Activated CD4-positive, alpha-beta T cell treated with anti-CD3 and anti-CD28 coated beads, Interleukin-2, amount 50 U/mL, for 1 hour (primary cell): ENCODE results near the gene CDC123.
A peak's percentile ranks its signal among the peaks of the same experiment; 100 is the strongest.
"Not testable (repeated sequence)": the region's sequence is repeated elsewhere in the genome, so short reads cannot be mapped to it uniquely, and the experiment has no call there.

Experiments
- DNase-seq: peaks from one replicate; pipeline ENCODE4 v3.0.0-alpha.2; 2020

The CDC123 gene

DNA sequence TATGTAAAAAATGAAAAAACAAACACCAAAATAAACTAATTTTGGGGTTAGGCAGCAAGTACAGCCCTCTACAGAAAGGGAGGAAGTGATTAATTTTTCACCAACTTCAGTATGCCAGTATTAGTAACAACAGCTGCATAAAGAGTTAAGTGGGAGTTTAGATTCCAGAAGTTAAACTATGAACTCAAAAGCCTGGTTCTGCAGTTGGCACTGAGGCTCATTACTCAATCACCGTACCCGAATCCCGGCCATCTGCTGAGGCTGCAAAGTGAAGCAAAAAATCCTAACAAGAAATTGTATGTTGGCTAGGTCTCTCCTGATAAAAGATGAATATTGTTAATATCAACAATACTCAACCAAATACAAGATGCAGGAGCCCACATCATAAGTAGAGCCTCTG lies 4.3 kb upstream of the CDC123 start:
- no peak for DNase-seq

GRCh38 chr10:12193193-12193592 lies 2.8 kb upstream of the CDC123 start:
- DNase-seq, result no peak

GRCh38 chr10:12194752-12195271 lies 1.2 kb upstream of the CDC123 start:
- DNase-seq, result peak; percentile 27

DNA sequence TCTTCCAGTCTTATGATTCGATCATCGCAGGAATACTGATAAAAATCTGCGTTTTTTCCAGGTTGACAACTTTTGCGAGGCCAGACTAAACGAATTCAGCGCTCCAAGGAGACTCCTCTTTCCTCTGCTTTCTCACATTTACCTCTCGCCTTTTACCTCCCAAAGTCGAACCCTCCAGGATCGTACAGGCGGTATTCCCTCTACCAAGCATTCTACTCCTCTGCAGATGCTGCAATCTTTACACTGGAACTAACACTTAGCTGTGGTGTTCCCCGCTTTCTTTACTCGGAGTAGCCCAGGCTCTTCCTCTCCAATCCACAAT lies 746 bp upstream of the CDC123 start:
- DNase-seq, result no peak

- no peak for DNase-seq
Observed at GRCh38 chr10:12196531-12197211, 683 bp downstream of the CDC123 start.

GRCh38 chr10:12198156-12198555 lies 2.2 kb downstream of the CDC123 start:
- no peak for DNase-seq

- no peak for DNase-seq
Observed at GRCh38 chr10:12200850-12201249, 4.9 kb downstream of the CDC123 start.

DNA sequence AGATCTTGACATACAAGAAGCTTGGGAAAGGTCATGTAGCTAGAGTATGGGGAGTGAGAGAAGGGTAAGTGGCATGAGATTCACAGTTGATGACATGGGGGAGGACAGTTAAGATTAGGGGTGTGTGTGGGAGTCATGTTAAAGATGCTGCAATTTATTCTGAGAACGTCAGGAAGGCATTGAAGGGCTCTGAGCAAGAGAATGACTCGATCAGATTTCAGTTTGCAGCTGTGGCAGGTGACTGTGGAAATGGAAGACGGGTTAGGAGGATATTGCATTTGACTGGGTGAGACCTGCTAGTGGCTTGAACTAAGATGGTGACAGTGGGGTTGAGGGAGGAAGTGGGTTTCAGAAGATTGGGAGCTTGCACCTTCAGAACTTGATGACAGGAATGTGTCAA lies 5.6 kb downstream of the CDC123 start:
- DNase-seq, result no peak

DNA sequence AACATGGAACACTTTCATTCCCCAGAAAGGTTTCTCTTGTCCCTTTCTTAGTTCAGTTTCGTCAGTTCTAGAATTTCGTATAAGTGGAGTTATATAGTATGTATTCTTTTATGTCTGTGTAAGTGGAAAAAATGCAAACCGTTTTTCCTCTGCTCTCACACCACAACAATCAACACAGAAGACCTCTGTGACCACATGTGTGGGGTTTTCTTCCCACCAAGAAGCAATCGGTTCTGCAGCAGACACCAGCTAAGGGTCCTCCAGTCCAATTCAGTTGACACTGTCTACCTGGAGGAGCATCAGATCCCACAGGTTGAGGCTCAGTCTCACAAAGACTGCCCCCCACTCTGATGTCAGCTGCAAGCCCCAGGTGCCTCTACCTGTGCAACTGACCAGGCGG lies 6.2 kb downstream of the CDC123 start:
- no peak for DNase-seq

- DNase-seq, result no peak
Observed at GRCh38 chr10:12205082-12205481, 9.1 kb downstream of the CDC123 start.

DNA sequence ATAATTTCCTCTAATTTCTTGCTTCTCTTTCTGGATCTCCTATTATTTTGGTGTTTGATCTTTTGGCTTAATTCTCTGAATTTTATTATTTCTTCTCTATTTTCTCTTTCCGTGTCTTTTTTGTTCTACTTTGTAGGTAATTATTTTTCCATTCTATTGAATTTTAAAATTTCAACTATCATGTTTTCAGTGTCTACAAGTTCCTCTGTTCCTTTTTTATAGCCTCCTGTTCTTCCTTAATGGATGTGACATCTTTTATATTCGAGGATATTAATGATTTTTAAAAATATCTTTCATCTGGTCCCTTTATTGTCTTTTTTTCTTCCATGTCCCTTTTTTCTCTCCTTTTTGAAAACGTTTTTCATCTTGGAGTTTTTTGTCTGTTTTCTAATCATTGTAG lies 11.1 kb downstream of the CDC123 start:
- no peak for DNase-seq

- DNase-seq, result no peak
Observed at GRCh38 chr10:12208460-12208859, 12.5 kb downstream of the CDC123 start.

GRCh38 chr10:12212454-12212853 lies 16.5 kb downstream of the CDC123 start:
- no peak for DNase-seq

- no peak for DNase-seq
Observed at GRCh38 chr10:12213621-12214020, 17.6 kb downstream of the CDC123 start.

- DNase-seq, result no peak
Observed at GRCh38 chr10:12214093-12214492, 18.1 kb downstream of the CDC123 start.

GRCh38 chr10:12214763-12215218 lies 18.8 kb downstream of the CDC123 start:
- peak; percentile 31 for DNase-seq

GRCh38 chr10:12218991-12219390 lies 23.0 kb downstream of the CDC123 start:
- DNase-seq, result no peak

DNA sequence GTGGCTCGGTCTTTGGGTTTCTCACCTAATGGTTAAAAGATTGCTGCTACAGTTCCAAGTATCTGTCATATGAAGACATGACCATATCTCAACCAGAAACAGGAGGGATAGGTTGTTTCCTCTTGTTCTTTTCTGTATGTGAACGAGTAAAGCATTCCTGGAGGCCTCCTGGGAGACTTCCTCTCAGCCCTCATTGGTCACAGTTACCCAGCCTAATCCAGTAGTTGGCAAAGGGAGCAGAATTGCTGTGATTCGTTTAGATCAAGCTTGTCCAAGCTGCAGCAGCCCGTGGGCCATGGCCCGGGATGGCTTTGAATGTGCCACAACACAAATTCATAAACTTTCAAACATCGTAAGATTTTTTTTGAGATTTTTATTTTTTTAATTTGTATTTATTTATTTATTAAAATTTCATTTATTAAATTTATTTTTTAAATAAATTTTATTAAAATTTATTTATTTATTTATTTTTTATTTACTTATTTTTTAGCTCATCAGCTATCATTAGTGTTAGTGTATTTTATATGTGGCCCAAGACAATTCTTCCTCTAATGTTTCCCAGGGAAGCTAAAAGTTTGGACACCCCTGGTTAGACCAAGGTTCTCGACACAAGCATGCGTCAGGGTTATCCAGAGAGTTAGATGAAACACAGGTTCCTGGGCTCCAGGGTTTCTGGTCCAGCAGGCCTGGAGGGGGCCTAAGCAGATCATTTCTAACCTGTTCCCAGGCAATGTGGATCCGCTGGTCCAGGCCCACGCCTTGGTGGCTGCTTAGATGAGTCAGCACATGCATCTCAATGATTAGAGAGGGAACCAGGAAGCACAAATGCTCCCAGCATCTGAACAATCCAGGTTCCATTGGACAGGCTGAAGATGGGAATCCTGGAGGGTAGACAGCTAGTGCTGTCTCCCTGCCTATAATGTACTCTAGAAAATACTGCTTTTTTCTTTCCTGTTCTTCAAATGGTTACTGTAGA lies 25.6 kb downstream of the CDC123 start:
- DNase-seq, result no peak

DNA sequence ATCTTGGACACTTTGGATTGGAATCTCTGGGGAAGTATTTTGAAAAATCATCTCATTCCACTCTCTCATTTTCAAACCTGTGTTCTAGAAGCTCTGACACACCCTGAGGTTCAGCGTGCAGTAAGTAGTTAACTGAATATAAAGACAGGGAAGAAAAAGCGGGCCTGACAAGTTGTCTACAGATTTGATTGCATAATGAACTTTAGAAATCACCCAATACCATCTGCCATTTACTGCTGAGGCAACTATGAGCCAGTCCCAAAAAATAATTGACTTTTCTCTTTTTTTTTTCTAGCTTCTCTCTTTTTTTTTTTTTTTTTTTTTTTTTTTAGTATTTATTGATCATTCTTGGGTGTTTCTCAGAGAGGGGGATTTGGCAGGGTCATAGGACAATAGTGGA lies 29.5 kb downstream of the CDC123 start:
- no peak for DNase-seq

GRCh38 chr10:12226438-12226837 lies 30.4 kb downstream of the CDC123 start:
- DNase-seq, result not testable (repeated sequence)

DNA sequence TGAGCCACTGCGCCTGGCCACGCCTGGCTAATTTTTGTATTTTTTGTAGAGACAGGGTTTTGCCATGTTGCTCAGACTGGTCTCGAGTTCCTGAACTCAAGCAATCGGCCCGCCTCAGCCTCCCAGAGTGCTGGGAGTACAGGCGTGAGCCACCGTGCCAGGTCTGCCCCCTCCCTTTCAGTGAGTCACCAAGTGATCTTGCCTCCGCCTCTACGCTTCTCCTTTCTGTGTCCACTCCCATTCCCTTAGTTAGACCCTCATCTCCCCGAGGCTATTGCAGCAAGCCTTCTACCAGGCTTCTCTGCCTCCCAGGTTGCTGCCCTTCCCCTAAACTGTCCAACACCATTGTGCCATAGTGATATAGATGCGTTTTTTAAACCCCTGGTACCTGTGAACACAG lies 32.9 kb downstream of the CDC123 start:
- no peak for DNase-seq

DNA sequence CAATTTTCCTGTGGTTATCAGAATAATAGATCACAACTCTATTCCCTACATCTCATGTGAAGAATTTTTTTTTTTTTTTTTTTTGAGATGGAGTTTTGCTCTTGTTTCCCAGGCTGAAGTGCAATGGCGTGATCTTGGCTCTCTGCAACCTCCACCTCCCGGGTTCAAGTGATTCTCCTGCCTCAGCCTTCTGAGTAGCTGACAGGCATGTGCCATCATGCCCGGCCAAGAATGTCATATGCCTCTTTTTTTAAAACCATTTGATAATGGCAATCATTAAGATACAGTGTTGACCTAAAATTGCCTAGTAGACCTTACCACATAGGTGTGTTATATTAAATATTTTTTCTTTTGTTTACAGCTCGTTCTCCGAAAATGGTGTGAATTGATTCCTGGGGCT lies 38.7 kb downstream of the CDC123 start:
- not testable (repeated sequence) for DNase-seq

GRCh38 chr10:12235116-12235694 lies 39.2 kb downstream of the CDC123 start:
- no peak for DNase-seq

DNA sequence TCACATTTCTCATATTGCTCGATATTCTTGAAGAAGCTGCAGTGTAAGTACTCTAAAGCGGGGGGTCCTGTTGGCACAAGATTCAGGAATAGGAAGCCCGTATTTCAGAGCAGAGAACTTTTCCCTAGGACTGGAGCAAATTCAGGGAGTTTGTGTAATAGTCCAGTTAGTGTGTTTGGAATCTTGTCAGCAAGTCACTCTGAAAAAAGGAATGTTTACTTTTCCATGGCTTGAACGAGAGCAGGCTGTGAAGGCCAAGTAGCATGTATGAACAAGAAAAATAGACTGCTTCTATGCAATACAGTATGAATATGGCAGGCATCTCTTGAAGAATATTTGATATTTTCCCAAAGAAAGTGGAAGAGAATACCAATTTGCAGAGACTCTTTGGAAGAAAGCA lies 39.8 kb downstream of the CDC123 start:
- DNase-seq, result no peak
